ENCODE measurements around the gene KHDC3L. TPM values are rescaled to one million over a fixed set of nuclear protein-coding genes. Genes with fewer than 3 reads are reported as not detected.
"Not testable (repeated sequence)": the region's sequence is repeated elsewhere in the genome, so short reads cannot be mapped to it uniquely, and the experiment has no call there.

KHDC3L gene
- total RNA-seq, 1 donor = not detected

GRCh38 chr6:73375216-73375615 is 12.8 kb downstream of the KHDC3L start:
- H3K79me2 ChIP-seq (ENCODE audit: insufficient read depth, low read length) = no peaks in the 10 kb centered on the region
- no peaks in the 10 kb centered on the region for H4K20me1 ChIP-seq (ENCODE audit: insufficient read depth, low read length)
- no peak overlapping the region for H3K27ac ChIP-seq (ENCODE audit: low read depth, low read length)
- peaks cover 5% of the 10 kb centered on the region for H3K9me3 ChIP-seq (ENCODE audit: low read depth, low read length)
- no peak overlapping the region for H3K4me2 ChIP-seq (ENCODE audit: insufficient read depth, low read length)
- H3K36me3 ChIP-seq (ENCODE audit: insufficient read depth, low read length) = no peaks in the 10 kb centered on the region
- no peak overlapping the region for H2AFZ ChIP-seq (ENCODE audit: low read length)
- no peaks in the 10 kb centered on the region for H3K27me3 ChIP-seq (ENCODE audit: insufficient read depth, low read length)
- DNase-seq (ENCODE audit: insufficient read length, low spot score, missing footprints) = no peak
- no peak for TF ChIP-seq CTCF (IDR thresholded peaks at IDR 0.05; ENCODE audit: extremely low read depth, low read depth, low read length)
- H3K4me1 ChIP-seq (ENCODE audit: insufficient read depth, low read length) = no peaks in the 10 kb centered on the region
- H3K4me3 ChIP-seq (ENCODE audit: insufficient read depth, low read length) = no peak overlapping the region

GRCh38 chr6:73377225-73377624 is 14.8 kb downstream of the KHDC3L start:
- Histone ChIP-seq H2AFZ (ENCODE audit: low read length) (no peak overlapping the region), H3K36me3 (ENCODE audit: insufficient read depth, low read length) (no peaks in the 10 kb centered on the region), H3K27ac (ENCODE audit: low read depth, low read length) (no peak overlapping the region), H3K4me3 (ENCODE audit: insufficient read depth, low read length) (no peak overlapping the region), H3K4me1 (ENCODE audit: insufficient read depth, low read length) (no peaks in the 10 kb centered on the region), H3K79me2 (ENCODE audit: insufficient read depth, low read length) (no peaks in the 10 kb centered on the region), H4K20me1 (ENCODE audit: insufficient read depth, low read length) (no peaks in the 10 kb centered on the region), H3K9me3 (ENCODE audit: low read depth, low read length) (peaks cover 3% of the 10 kb centered on the region), H3K27me3 (ENCODE audit: insufficient read depth, low read length) (no peaks in the 10 kb centered on the region), H3K4me2 (ENCODE audit: insufficient read depth, low read length) (no peak overlapping the region)
- DNase-seq (ENCODE audit: insufficient read length, low spot score, missing footprints) = no peak
- no peak for TF ChIP-seq CTCF (IDR thresholded peaks at IDR 0.05; ENCODE audit: extremely low read depth, low read depth, low read length)

GRCh38 chr6:73381531-73381930 is 19.1 kb downstream of the KHDC3L start:
- not testable (repeated sequence) for H3K9me3 ChIP-seq (ENCODE audit: low read depth, low read length); H3K4me2 ChIP-seq (ENCODE audit: insufficient read depth, low read length); H3K79me2 ChIP-seq (ENCODE audit: insufficient read depth, low read length); H2AFZ ChIP-seq (ENCODE audit: low read length); H3K36me3 ChIP-seq (ENCODE audit: insufficient read depth, low read length); H4K20me1 ChIP-seq (ENCODE audit: insufficient read depth, low read length); H3K4me3 ChIP-seq (ENCODE audit: insufficient read depth, low read length); H3K4me1 ChIP-seq (ENCODE audit: insufficient read depth, low read length); H3K27me3 ChIP-seq (ENCODE audit: insufficient read depth, low read length); DNase-seq (ENCODE audit: insufficient read length, low spot score, missing footprints); H3K27ac ChIP-seq (ENCODE audit: low read depth, low read length)

GRCh38 chr6:73382462-73383113 is 20.1 kb downstream of the KHDC3L start:
- Histone ChIP-seq H3K4me1 (ENCODE audit: insufficient read depth, low read length) (no peaks in the 10 kb centered on the region), H3K27ac (ENCODE audit: low read depth, low read length) (no peak overlapping the region), H4K20me1 (ENCODE audit: insufficient read depth, low read length) (no peaks in the 10 kb centered on the region), H2AFZ (ENCODE audit: low read length) (no peak overlapping the region), H3K9me3 (ENCODE audit: low read depth, low read length) (no peaks in the 10 kb centered on the region), H3K36me3 (ENCODE audit: insufficient read depth, low read length) (no peaks in the 10 kb centered on the region), H3K4me3 (ENCODE audit: insufficient read depth, low read length) (no peak overlapping the region), H3K4me2 (ENCODE audit: insufficient read depth, low read length) (no peak overlapping the region), H3K27me3 (ENCODE audit: insufficient read depth, low read length) (no peaks in the 10 kb centered on the region), H3K79me2 (ENCODE audit: insufficient read depth, low read length) (no peaks in the 10 kb centered on the region)
- DNase-seq (ENCODE audit: insufficient read length, low spot score, missing footprints) = no peak
- TF ChIP-seq CTCF (IDR thresholded peaks at IDR 0.05; ENCODE audit: extremely low read depth, low read depth, low read length) = no peak
